ENCODE measurements around the gene HMG20B.
"Not testable (repeated sequence)": the region's sequence is repeated elsewhere in the genome, so short reads cannot be mapped to it uniquely, and the experiment has no call there.

Gene HMG20B

DNA sequence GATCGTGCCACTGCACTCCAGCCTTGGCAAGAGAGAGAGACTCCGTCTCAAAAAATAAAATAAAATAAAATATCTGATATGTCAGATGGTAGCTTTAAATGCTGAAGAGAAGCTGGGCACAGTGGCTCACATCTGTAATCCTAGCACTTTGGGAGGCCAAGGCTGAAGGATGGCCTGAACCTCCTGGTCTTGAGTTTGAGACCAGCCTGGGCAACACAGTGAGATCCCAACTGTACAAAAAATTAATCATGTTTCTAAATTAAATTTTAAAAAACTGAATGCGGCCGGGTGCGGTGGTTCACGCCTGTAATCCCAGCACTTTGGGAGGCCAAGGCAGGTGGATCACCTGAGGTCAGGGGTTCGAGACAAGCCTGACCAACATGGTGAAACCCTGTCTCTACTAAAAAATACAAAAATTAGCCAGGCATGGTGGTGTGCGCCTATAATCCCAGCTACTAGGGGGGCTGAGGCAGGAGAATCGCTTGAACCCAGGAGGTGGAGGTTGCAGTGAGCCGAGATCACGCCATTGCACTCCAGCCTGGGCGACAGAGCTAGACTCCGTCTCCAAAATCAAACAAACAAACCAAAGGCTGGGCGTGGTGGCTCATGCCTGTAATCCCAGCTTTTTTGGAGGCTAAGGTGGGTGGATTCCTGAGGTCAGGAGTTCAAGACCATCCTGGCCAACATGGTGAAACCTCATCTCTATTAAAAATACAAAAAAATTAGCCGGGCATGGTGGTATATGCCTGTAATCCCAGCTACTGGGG is 11.5 kb downstream of the HMG20B start:
- DNase-seq (ENCODE audit: low spot score): not testable (repeated sequence)

DNA sequence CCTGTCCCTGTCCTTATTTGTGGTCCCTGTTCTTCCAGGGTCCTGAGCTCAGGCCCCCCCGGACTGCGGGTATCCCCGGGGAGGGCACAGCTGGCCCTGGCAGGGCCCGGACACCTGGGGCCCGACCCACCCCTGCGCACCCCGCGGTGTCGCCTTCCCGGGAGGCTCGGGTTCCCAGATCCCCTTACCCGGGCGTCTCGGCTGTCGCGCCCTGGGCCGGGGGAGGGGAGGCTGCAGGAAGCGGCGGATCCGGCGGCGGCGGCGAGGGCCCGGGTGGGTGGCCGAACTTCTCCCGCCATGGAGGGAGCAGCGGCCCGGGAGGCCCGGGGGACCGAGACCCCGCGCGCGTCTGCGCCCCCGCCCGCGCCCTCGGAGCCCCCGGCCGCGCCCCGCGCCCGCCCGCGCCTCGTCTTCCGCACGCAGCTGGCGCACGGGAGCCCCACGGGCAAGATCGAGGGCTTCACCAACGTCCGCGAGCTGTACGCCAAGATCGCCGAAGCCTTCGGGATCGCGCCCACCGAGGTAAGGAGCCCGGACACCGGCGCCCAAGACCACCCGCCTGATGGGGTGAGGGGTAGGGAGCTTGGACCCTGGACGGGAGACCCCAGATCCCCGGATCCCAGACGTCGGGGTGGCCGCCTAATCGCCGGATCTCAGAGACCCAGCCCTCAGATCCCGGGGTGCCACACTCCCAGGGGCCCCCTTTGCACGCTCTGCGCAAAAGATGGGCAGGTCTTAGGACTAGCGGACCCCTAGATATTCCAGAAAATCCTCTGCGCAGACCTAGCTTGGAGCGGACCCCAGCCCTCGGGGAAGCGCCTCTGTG is 12.8 kb downstream of the HMG20B start, which contains the start of gene GIPC3:
GIPC3 (plus strand) TSS at position 178 of the 826 bp plus-strand sequence; CDS start at position 298, 120 bp downstream.
- DNase-seq (ENCODE audit: low spot score): no peak

DNA sequence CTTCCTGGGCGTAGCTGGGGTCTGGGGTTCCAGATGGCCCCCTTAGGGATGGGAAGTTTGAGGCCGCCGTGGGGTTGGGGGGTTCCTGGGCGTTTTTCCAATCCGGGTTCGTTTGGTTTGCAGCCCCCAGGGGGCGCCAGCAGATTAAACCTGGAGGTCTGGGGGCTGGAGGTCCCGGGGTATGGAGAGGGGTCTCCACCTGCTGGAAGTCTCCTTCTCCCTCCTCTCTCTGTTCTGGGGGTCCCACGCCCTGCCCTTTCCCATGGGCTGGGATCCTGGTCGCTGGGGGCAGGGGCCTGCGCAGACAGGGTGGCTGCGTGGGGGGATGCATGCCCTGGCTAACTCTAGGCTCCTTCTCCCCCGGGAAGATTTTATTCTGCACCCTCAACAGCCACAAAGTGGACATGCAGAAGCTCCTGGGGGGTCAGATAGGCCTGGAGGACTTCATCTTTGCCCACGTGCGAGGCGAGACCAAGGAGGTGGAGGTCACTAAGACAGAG is 13.4 kb downstream of the HMG20B start:
- DNase-seq (ENCODE audit: low spot score): no peak

DNA sequence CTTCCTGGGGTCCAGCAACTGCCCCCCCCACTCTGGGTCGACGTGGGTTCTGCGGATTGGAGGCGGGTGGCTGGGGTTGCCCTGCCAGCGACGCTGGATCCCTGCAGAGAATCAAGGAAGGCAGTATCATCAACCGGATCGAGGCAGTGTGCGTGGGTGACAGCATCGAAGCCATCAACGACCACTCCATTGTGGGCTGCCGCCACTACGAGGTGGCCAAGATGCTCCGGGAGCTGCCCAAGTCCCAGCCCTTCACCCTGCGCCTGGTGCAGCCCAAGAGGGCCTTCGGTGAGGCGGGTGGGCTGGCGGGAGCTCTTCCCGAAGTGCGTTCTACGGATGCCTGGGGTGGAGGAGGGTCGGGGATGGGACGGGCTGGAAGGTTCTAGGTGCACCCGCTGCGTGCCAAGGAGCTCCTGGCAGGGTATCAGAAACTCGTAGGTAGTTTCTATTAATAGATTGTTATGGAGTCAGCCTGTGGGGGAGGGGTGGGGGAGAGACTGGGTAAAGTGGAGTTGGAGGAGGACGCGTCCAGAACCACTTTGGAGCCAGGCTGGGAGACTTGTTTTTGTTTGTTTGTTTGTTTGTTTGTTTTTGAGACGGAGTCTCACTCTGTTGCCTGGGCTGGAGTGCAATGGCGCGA is 14.1 kb downstream of the HMG20B start:
- DNase-seq (ENCODE audit: low spot score): no peak

DNA sequence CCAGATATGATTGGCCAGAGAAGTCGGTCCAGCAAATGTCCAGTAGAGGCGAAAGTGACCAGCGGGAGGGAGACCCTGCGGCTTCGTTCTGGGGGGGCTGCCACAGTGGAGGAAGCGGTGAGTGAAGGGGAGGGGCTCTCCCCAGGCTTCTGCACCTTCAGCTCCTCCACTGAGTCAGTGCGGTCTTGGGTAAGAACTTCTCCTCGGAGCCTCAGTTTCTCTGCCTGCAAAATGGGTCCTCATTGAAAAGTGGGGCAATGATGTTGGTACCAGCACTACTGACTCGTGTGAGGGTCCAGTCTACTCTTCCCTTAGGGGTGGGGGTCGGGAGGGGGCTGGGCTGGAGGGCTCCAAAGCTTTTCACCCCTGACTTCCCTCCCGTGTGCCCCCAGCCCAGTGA is 16.7 kb downstream of the HMG20B start:
- DNase-seq (ENCODE audit: low spot score): no peak

DNA sequence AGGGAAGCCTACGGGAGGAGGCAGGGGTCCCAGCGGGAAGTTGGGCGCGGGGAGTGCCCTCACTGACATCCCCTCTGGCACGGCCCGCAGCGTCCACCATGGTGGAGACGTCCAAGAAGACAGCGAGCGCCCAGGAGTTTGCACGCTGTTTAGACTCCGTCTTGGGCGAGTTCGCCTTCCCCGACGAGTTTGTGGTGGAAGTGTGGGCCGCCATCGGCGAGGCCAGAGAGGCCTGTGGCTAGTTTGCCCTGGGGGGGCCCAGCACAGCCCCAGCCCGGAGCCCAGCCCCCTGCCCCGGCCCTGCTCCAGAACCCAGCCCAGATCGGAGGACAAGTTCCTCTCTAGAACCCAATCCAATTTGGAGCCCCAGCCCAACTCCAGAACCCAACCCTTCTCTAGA is 17.2 kb downstream of the HMG20B start:
- no peak for DNase-seq (ENCODE audit: low spot score)

DNA sequence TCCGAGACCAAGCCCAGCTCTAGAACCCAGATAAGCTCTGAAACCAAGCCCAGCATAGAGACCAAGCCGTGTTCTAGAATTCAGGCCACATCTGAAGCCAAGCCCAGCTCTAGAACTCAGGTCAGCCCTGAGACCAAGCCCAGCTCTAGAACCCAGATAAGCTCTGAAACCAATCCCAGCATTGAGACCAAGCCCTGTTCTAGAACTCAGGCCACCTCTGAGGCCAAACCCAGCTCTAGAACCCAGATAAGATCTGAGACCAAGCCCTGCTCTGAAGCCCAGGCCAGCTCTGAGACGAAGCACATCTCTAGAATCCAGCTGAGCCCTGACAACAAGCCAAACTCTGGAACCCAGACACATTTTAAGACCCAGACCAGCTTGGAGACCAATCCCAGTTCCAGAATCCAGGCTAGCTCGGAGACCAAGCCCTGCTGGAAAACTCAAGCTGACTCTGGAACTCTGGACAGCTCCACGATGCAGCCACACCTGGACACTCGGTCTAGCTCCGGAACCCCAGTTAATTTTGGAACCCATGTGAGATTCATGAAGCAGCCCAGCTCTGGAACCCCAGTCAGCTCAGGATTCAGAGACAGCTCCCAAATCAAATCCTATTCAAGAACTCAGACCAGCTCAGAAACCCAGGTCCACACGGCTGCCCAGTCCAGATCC is 18.4 kb downstream of the HMG20B start:
- DNase-seq (ENCODE audit: low spot score): no peak

DNA sequence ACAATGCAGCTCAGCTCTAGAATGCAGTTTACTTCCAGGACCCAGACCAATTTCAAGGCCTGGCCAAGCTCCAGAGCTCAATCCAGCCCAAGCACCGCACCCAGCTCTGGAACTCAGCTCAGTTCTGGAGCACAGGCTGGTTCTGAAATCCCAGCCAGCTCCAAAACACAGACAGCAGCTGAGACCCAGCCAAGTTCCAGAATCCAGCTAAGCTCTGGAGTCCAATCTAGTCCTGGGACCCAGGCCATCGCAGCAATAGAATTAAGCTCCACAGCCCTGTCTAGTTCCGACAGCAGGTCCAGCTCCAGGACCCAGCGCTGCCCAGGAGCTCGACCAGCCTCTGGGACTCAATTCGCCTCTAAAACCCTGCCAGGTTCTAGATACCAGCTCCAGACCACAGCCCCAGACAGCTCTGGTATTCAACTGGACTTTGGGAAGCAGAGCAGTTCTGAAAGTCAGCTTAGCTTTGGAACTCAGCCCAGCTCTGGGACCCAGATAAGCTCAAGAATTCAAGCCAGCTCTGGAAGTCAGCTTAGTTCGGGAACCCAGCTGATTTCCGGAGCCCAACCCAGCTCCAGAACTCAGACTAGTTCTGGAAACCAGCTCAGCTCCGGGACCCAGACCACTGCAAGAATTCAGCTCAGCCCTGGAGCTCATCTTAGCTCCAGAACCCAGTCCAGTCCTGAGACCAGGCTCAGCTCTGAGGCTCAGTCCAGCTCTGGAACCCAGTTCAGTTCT is 19.3 kb downstream of the HMG20B start:
- no peak for DNase-seq (ENCODE audit: low spot score)

DNA sequence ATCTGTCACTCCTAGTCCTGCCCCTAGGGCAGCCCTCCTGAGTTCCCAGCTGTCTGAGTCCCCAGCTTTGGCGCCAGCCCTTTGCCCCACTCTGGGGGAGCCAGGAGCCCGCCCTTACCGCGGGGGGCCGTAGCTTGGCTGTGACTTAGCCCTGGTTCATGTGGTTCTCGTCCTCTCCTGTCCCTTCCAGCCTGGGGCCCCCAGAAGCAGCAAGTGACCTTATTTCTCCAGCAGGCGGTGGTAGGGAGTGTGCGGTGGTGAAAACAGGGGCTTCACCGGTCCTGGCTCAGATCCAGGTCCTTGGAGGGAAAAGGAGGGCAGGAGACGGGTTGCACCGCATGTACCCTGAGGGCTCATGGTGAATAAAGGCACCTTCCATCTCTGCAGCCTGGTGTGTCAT is 20.4 kb downstream of the HMG20B start:
- DNase-seq (ENCODE audit: low spot score): no peak

DNA sequence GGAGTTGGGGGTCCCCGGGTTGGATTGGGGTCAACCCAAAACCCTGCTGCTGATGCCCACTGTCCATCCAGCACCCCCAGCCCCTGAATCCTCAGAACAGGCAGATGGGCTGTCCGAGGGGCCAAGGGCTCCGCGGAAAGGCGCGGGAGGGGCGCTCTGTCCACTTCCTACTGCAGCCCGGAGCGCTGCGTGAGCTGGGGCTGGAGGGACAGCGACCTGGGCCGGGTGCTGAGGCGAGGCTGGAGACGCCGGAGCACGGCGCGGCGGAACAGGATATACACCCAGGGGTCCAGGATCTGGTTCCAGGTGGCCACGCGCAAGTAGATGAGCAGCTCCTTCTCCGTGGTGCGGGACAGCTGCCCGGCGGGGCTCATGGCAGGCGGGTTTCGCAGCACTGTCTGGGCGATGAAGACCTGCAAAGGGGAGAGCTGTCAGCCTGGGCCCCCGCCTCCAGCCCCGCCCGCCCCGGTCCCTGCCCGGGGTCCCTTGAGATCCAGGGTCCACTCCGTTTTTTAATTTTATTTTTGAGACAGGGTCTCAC is 22.8 kb downstream of the HMG20B start:
- no peak for DNase-seq (ENCODE audit: low spot score)

DNA sequence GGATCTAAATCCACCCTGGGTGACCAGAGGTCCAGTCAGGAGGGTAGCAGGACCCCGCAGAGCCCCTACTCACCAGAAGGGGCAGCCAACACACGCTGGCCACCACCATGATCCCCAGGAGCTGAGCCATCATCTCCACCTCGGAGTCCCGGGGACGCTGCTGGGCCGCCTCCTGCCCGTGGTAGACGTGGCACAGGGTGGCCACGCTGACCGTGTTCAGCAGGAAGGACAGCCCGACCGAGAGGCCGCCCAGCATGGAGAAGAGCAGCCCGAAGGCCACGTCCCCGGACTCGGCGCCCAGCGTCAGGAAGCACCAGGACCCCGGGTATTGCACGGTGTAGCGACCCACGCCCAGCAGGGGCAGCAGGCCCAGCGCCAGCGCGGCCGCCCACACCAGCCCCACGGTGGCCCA is 27.0 kb downstream of the HMG20B start:
- no peak for DNase-seq (ENCODE audit: low spot score)

DNA sequence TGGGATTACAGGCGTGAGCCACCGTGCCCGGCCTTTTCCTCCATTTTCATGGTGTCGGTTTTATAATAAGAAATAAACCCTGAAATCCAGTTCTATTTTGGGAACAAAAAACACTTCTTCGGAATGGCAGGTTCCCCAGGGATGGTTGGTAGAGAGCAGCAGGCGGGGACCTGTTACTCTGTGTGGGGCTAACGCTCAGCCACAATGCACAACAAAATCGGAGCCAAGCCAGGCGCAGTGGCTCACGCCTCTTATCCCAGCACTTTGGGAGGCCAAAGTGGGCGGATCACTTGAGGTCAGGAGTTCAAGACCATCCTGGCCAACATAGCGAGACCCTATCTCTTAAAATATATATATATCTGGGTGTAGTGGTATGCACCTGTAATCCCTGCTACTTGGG is 28.3 kb downstream of the HMG20B start:
- no peak for DNase-seq (ENCODE audit: low spot score)

DNA sequence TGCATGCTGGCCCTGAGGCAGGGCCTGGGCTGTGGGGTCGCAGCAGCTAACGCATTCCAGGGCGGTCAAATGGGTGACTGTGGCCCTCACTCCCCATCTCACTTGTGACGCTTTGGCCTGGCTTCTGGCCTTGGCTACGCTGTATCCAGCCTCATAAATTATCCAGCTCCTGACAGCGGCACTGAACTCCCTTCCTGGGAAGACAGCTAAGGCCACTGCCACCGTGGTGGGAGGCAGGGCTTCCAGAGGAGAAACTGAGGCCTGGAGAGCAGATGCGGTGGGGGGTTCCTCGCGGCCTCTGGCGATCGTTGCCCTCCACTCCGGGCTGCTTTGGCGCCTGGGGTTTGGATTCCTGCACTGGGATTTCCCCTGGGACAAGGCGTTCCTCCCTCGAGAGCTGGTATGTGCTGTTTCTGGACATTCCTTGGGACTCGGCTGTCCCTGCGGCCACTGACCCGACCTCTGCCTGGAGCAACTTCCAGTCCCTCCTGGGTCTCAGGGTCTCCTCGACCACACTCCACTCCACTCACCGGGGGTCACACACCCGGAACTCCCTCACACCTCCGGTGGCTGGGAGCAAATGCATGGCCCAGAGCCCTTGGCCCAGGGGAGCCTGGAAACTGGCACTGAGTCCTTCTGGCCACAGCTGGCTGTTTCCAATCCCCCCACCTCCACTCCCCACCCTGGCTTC is 30.5 kb downstream of the HMG20B start:
- DNase-seq (ENCODE audit: low spot score): no peak

DNA sequence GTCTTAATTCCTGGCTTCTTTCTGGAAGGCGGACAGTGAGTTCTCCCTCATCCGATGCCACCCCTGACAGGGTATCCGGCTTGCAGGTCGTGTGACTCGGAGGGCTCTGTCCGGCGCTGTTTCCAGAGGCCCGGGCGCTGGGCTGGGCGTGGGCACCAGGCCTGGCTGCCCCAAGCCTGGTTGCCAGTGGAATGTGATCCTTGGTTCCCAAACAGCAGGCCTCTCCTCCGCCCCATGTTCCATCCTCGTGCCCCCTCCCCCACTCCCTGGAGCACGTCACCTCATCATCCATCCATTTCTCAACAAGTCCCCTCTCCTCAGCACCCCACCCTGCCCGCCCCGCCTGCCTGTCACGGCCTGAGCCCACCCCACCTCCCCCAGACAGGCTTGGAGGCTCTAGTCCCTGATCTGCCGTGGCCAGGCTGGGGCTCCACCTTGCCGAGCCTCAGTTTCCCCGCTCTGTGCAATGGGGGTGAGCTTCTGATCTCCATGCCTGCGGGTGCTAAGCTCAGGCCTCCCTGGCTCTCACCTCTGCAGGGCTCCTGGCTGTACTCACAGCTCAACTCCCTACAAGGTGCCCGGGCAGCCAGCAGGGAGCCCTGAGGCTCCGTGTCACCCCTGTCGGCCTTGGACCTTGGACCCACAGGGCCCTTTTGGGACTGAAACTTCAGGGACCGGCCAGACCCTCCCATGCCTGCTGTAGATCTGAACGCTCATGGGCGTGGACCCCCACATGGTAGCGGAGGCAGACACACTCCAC is 31.7 kb downstream of the HMG20B start:
- no peak for DNase-seq (ENCODE audit: low spot score)

DNA sequence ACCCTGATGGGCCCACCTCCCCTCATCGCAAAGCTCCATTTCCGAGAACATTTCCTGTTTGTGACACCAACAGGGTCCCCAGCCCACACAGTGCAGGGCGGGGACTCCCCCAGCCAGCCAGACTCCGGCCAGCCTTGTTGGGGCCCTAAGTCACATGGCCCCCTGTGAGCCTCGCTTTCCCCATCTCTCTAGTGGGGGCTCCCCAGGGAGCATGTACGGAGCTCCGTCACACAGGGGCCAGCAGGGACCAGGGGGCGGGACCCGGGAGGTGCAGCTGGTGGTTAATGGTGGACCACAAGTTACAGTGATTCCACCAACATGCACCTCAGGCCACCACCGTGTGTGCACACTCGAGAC is 32.2 kb downstream of the HMG20B start:
- DNase-seq (ENCODE audit: low spot score): no peak

DNA sequence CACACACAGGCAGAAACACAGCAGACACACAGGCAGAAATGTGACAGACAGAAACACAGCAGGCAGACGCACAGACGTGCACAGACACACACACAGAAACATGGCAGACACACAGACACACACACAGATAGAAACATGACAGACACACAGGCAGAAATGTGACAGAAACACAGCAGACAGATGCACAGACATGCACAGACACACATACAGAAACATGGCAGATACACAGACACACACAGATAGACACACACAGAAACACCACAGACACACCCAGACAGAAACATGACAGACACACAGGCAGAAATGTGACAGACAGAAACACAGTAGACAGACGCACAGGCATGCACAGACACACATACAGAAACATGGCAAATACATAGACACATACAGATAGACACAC is 32.6 kb downstream of the HMG20B start:
- DNase-seq (ENCODE audit: low spot score): no peak

DNA sequence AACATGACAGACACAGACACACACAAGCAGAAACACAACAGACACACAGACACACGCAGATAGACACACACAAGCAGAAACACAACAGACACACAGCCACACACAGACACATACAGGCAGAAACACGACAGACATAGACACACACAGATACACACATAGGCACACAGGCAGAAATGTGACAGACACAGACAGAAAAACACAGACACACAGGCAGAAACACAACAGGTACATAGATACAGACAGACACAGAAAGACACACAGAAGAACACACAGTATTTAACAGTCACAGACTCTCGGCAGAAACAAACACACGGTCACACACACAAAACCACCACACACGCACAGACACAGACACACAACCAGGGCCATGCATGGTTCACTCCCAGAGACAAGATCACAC is 33.0 kb downstream of the HMG20B start:
- no peak for DNase-seq (ENCODE audit: low spot score)

DNA sequence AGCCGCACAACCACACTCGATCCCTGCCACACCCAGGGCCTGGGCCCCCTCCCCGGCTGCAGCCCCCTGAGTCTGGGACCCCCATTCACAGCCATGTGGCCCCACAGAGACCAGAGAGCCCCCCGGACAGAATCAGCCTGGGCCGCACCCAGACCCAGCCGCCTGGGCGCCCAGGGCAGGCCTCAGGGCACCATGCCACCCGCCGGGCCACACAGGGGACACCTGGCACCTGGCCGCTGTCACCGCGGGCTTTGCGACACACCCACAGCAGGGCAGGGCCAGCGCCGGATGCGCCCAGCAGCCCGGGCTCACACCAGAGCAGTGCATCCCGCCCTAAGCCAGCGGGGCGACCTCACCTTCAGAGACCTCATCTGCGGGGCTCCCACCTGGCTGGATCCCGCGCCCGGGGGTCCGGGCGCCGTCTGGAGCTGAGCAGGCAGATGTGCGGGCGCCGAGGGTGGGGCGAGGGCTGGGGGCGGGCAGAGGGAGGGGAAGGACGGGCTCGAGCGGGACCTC is 33.5 kb downstream of the HMG20B start:
- no peak for DNase-seq (ENCODE audit: low spot score)

DNA sequence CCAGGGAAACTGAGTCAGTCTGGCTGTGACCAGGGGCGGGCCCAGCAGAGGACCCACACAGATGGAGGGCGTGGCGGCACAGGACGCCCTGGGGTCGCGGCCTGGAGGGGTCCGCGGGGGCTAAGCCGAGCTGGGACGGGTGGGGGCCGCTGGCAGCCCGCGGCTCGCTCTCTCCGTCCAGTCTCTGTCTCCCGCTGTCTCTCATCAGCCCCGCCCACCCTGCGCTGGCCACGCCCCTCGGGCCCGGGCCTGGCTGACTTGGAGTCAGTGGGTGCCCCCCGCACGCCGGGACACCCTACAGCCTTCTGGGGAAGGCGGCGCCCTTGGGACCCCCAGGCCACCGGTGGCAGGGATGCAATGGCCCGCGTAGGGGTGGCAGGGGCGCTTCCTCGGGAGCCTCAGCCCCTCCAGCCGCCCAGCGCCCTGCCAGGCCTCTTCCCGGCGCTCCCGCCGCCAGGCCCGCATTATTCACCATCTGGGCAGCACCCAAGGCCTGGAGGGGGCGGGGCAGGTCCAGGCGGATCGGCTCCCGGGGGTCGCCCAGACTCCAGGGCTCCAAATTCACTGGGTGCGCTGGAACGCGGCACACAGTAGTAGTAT is 34.0 kb downstream of the HMG20B start, which contains the start of gene TBXA2R:
TBXA2R (minus strand) TSS at position 186 of the 600 bp plus-strand sequence. CDS start 6,241 bp downstream, outside the sequence.
- no peak for DNase-seq (ENCODE audit: low spot score)

Data from left forelimb (tissue), 1 donor.